Measurements from ENCODE around the gene PHKB.

The PHKB gene

GRCh38 chr16:47734987-47735594 lies 274.0 kb downstream of the PHKB start:
- DNase-seq = no peak

- no peak for DNase-seq
These were observed 289.2 kb downstream of the PHKB start for GRCh38 chr16:47750371-47750770.
